GM15510 (cell line): ENCODE results near the gene S100A12.

ENCODE experiments used
- POLR2A ChIP-seq: IDR thresholded peaks from 3 replicates; pipeline ENCODE4 v1.6.1; 2011; ENCODE audit warnings: borderline replicate concordance; ENCODE audit not compliant: insufficient read length; ENCODE audit errors: extremely low read depth

The S100A12 gene

GRCh38 chr1:153397051-153397923 lies 21.9 kb upstream of the S100A12 start:
- TF ChIP-seq POLR2A = no peak

- no peak for TF ChIP-seq POLR2A
These were observed 21.0 kb upstream of the S100A12 start for GRCh38 chr1:153396461-153396860.

- no peak for TF ChIP-seq POLR2A
These were observed 20.4 kb upstream of the S100A12 start for GRCh38 chr1:153395776-153396175.

- TF ChIP-seq POLR2A = no peak
These were observed 19.8 kb upstream of the S100A12 start for GRCh38 chr1:153395136-153395685.

- no peak for TF ChIP-seq POLR2A
These were observed 19.0 kb upstream of the S100A12 start for GRCh38 chr1:153394391-153394790.

- no peak for TF ChIP-seq POLR2A
These were observed 18.5 kb upstream of the S100A12 start for GRCh38 chr1:153393926-153394325.

GRCh38 chr1:153392822-153393221 lies 17.4 kb upstream of the S100A12 start:
- no peak for TF ChIP-seq POLR2A

- TF ChIP-seq POLR2A = no peak
These were observed 16.8 kb upstream of the S100A12 start for GRCh38 chr1:153392258-153392657.

GRCh38 chr1:153390938-153391710 lies 15.7 kb upstream of the S100A12 start, which contains the start of gene S100A8:
Gene S100A8 (minus strand): TSS chr1:153391073. CDS start chr1:153390535, 538 bp downstream.
- no peak for TF ChIP-seq POLR2A

GRCh38 chr1:153389973-153390879 lies 14.8 kb upstream of the S100A12 start:
- TF ChIP-seq POLR2A = no peak

GRCh38 chr1:153389401-153389800 lies 14.0 kb upstream of the S100A12 start:
- no peak for TF ChIP-seq POLR2A

GRCh38 chr1:153387785-153388184 lies 12.4 kb upstream of the S100A12 start:
- no peak for TF ChIP-seq POLR2A

- no peak for TF ChIP-seq POLR2A
These were observed 11.6 kb upstream of the S100A12 start for GRCh38 chr1:153387001-153387400.

GRCh38 chr1:153386500-153386901 lies 11.1 kb upstream of the S100A12 start:
- TF ChIP-seq POLR2A = no peak
